SU-DHL-6 (cell line): ENCODE measurements around the gene VWA2.

Experiments
- H2AFZ ChIP-seq: fragments of 200-600 bp; sonication (generic); 2 replicates; pipeline ENCODE4 v1.6.1; 2014; ENCODE audit warnings: low read depth, mild to moderate bottlenecking, moderate library complexity, mixed read lengths, antibody characterized with exemption, low read length; ENCODE audit not compliant: severe bottlenecking
- H3F3A ChIP-seq: fragments of 200-600 bp; shearing (Covaris generic); 2 replicates; pipeline ENCODE4 v1.6.0; 2016; ENCODE audit warnings: antibody characterized with exemption, mild to moderate bottlenecking; ENCODE audit not compliant: insufficient read depth
- H3K27ac ChIP-seq: fragments of 200-600 bp; sonication (generic); 2 replicates; pipeline ENCODE4 v1.5.1; 2016; ENCODE audit warnings: low read depth, mild to moderate bottlenecking, low read length, moderate library complexity, mixed read lengths
- H3K27me3 ChIP-seq: fragments of 200-600 bp; sonication (generic), shearing (Covaris generic); 2 replicates; pipeline ENCODE4 v1.6.0; 2014; ENCODE audit warnings: mild to moderate bottlenecking, low read length
- H3K36me3 ChIP-seq: fragments of 200-600 bp; sonication (generic); 2 replicates; pipeline ENCODE4 v1.6.1; 2014; ENCODE audit warnings: mild to moderate bottlenecking, low read length, mixed read lengths
- H3K4me2 ChIP-seq: fragments of 300-600, 200-600 bp; shearing (Covaris generic), sonication (generic); 2 replicates; pipeline ENCODE4 v1.6.0; 2014; ENCODE audit warnings: low read length, low read depth, mild to moderate bottlenecking; ENCODE audit not compliant: poor library complexity, severe bottlenecking
- H3K4me3 ChIP-seq: fragments of 200-600 bp; sonication (generic); 2 replicates; pipeline ENCODE4 v1.5.1; 2014; ENCODE audit warnings: antibody characterized with exemption, low read length, mild to moderate bottlenecking, mixed read lengths; ENCODE audit not compliant: insufficient read depth, poor library complexity, severe bottlenecking
- H3K79me2 ChIP-seq: fragments of 200-600 bp; sonication (generic); 2 replicates; pipeline ENCODE4 v1.6.1; 2014; ENCODE audit warnings: mild to moderate bottlenecking, low read length, moderate library complexity; ENCODE audit not compliant: insufficient read depth
- H3K9ac ChIP-seq: fragments of 200-600 bp; sonication (generic); 2 replicates; pipeline ENCODE4 v1.7.0; 2014; ENCODE audit warnings: mild to moderate bottlenecking, low read length
- H3K9me2 ChIP-seq: fragments of 200-600 bp; sonication (generic); replicated peaks from 2 replicates; pipeline ENCODE4 v1.6.1; 2014; ENCODE audit warnings: low read length; ENCODE audit not compliant: insufficient read depth
- H3K9me3 ChIP-seq: fragments of 200-600 bp; sonication (generic); 2 replicates; pipeline ENCODE4 v1.6.1; 2014; ENCODE audit warnings: low read length, mixed read lengths; ENCODE audit not compliant: insufficient read depth
- H4K20me1 ChIP-seq: fragments of 200-600 bp; sonication (generic); 2 replicates; pipeline ENCODE4 v1.6.1; 2014; ENCODE audit warnings: low read depth, mild to moderate bottlenecking, antibody characterized with exemption, low read length, moderate library complexity, mixed read lengths
- CTCF ChIP-seq: fragments of 200-600 bp; sonication (generic); IDR thresholded peaks from one replicate; pipeline ENCODE4 v1.5.1; 2017; ENCODE audit warnings: antibody characterized with exemption, mild to moderate bottlenecking, low read length, moderate library complexity; ENCODE audit not compliant: insufficient read depth, poor library complexity, severe bottlenecking
- EZH2phosphoT487 ChIP-seq: fragments of 200-600 bp; sonication (generic), shearing (Covaris generic); conservative IDR thresholded peaks from 2 replicates; pipeline ENCODE4 v1.6.1; 2018; ENCODE audit warnings: mild to moderate bottlenecking, antibody characterized with exemption, low read length, moderate library complexity, mixed read lengths

Gene VWA2

GRCh38 chr10:114326795-114327194 is 87.7 kb downstream of the VWA2 start:
- TF ChIP-seq CTCF (no peak), EZH2phosphoT487 (no peak)
- no peaks in the 10 kb centered on the region for H4K20me1 ChIP-seq
- no peaks in the 10 kb centered on the region for H3K79me2 ChIP-seq
- H3K9me3 ChIP-seq, result no peaks in the 10 kb centered on the region
- no peaks in the 10 kb centered on the region for H3K36me3 ChIP-seq
- no peak overlapping the region for H3K9ac ChIP-seq
- H3K9me2 ChIP-seq, result no peaks in the 10 kb centered on the region
- no peak overlapping the region for H3K27ac ChIP-seq
- H2AFZ ChIP-seq, result no peak overlapping the region
- H3F3A ChIP-seq, result no peaks in the 10 kb centered on the region
- no peaks in the 10 kb centered on the region for H3K27me3 ChIP-seq
- H3K4me3 ChIP-seq, result no peak overlapping the region
- no peak overlapping the region for H3K4me2 ChIP-seq

GRCh38 chr10:114327537-114328440 is 88.7 kb downstream of the VWA2 start:
- Histone ChIP-seq H3K27me3 (no peaks in the 10 kb centered on the region), H3F3A (no peaks in the 10 kb centered on the region), H3K4me2 (no peak overlapping the region), H3K9me2 (no peaks in the 10 kb centered on the region), H3K36me3 (no peaks in the 10 kb centered on the region), H3K79me2 (no peaks in the 10 kb centered on the region), H3K4me3 (no peak overlapping the region), H2AFZ (no peak overlapping the region), H3K9ac (no peak overlapping the region), H4K20me1 (no peaks in the 10 kb centered on the region), H3K9me3 (no peaks in the 10 kb centered on the region), H3K27ac (no peak overlapping the region)
- no peak for TF ChIP-seq CTCF
- no peak for TF ChIP-seq EZH2phosphoT487

- Histone ChIP-seq H3K9me3 (no peaks in the 10 kb centered on the region), H3K36me3 (no peaks in the 10 kb centered on the region), H3K27me3 (no peaks in the 10 kb centered on the region), H3F3A (no peaks in the 10 kb centered on the region), H3K9ac (no peak overlapping the region), H3K9me2 (no peaks in the 10 kb centered on the region), H4K20me1 (no peaks in the 10 kb centered on the region), H3K4me2 (no peak overlapping the region), H2AFZ (no peak overlapping the region), H3K79me2 (no peaks in the 10 kb centered on the region), H3K4me3 (no peak overlapping the region), H3K27ac (no peak overlapping the region)
- TF ChIP-seq CTCF (no peak), EZH2phosphoT487 (no peak)
Measured at GRCh38 chr10:114328441-114328812, 89.4 kb downstream of the VWA2 start.
